ENCODE measurements around the gene STX8.

DNA sequence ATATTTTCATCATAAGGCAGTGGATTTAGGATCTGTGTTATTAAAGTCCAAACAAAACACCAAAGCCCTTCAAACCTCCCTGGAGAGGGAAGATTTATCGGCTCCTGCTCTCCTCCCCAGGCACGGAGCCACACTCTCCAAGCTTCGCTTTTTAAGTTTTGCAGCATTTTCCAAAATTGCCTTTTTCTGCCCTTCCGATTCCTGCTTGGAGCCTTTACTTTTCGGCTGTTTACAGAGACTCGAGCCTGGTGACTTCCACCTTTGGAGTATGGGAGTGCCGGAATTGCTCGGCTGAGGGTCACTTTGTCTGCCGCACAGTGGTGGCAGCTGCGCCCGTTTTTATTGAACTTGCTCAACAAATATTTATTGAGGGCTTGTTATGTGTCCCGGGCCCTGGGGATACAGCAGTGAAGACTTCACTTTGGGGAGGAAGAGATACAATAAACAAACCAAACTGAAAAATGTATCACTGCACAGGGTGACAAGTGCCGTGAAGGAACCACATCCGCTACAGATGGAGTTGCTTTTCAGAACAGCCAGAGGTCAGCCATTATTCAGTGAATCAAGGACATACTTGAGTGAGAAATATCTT lies 368.8 kb downstream of the STX8 start:
- TF ChIP-seq PHF8 (IDR thresholded peaks at IDR 0.05; ENCODE audit: borderline replicate concordance, low read length) (no peak), POLR2AphosphoS5 (IDR thresholded peaks at IDR 0.05; ENCODE audit: control insufficient read depth, insufficient read depth, low read depth, low read length) (no peak), SMARCA5 (IDR thresholded peaks at IDR 0.05) (no peak), SOX6 (IDR thresholded peaks at IDR 0.05) (no peak), POLR2A (conservative IDR thresholded peaks at IDR 0.05) (no peak), CEBPB (tag; IDR thresholded peaks at IDR 0.05) (no peak), REST (IDR thresholded peaks at IDR 0.05; ENCODE audit: borderline replicate concordance) (no peak), REST (CRISPR knock-in tag; IDR thresholded peaks at IDR 0.05; ENCODE audit: low read depth) (no peak), CREB3 (tag; conservative IDR thresholded peaks at IDR 0.05; ENCODE audit: low read depth) (no peak), PREB (CRISPR knock-in tag; IDR thresholded peaks at IDR 0.05) (no peak)
